HG03025 (cell line): ENCODE results near the gene CLIC1.

Experiments
- ATAC-seq: cut with Tn5 transposase; IDR thresholded peaks from one replicate; pipeline ENCODE4 v1.9.1; 2021; ENCODE audit warnings: mild to moderate bottlenecking, moderate library complexity; ENCODE audit not compliant: unreplicated experiment, low FRiP score

Gene CLIC1

DNA sequence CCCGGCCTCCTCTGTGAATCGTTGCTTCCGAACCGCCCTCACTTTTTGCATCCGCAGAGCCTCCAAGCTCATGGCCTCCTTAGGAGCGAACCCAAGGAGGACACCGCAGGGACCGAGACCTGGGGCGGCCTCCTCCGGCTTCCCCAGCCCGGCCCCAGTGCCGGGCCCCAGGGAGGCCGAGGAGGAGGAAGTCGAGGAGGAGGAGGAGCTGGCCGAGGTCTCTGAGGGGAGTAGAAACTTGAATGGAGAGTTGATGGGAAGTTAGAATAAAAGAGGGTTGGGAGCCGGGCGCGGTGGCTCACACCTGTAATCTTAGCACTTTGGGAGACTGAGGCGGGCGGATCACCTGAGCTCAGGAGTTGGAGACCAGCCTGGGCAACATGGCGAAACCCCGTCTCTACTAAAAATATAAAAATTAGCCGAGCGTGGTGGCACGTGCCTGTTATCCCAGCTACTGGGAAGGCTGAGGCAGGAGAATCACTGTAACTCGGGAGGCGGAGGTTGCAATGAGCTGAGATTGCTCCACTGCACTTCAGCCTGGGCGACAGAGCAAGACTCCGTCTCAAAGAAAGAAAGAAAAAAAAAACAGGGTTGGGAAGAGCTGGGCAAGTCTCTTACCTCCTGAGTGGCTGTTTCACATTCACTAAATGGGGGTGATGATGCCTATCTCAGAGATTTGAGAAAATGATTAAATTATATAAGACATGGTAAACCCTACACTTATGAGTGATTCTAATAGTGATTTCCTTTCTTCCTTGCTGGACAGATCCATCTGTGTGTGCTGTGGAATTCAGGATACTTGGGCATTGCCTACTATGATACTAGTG is 4.3 kb upstream of the CLIC1 start:
- no peak for ATAC-seq

DNA sequence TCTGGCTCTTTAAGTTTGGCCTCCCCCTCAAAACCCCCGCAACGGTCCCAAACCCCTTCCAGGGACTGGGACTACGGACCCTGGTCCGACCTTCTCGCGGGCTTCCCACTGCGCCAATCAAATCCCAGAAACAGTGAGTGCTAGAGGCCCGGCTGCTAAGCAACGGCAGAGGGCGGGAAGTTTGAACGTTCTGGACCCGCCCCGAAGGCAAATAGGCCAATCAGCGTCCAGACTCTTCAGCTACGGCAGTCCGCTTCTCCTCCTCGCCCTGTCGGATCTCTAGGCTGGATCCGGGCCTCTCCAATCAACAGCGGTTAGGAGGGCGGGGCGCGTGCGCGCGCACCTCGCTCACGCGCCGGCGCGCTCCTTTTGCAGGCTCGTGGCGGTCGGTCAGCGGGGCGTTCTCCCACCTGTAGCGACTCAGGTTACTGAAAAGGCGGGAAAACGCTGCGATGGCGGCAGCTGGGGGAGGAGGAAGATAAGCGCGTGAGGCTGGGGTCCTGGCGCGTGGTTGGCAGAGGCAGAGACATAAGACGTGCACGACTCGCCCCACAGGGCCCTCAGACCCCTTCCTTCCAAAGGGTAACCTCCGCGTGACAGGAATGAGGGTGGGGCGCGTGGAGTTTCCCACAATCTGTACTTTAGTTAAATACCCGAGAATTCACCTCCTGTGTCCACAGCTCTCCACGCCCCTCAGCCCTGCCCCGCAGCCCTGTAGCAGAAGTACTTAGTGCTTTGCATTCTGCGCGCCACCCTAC is 3.5 kb upstream of the CLIC1 start, which contains the start of gene MSH5:
TSS of gene MSH5 (plus strand) at position 367 of the 758 bp plus-strand sequence. CDS start 462 bp downstream, outside the sequence.
- peak; percentile 78 for ATAC-seq

DNA sequence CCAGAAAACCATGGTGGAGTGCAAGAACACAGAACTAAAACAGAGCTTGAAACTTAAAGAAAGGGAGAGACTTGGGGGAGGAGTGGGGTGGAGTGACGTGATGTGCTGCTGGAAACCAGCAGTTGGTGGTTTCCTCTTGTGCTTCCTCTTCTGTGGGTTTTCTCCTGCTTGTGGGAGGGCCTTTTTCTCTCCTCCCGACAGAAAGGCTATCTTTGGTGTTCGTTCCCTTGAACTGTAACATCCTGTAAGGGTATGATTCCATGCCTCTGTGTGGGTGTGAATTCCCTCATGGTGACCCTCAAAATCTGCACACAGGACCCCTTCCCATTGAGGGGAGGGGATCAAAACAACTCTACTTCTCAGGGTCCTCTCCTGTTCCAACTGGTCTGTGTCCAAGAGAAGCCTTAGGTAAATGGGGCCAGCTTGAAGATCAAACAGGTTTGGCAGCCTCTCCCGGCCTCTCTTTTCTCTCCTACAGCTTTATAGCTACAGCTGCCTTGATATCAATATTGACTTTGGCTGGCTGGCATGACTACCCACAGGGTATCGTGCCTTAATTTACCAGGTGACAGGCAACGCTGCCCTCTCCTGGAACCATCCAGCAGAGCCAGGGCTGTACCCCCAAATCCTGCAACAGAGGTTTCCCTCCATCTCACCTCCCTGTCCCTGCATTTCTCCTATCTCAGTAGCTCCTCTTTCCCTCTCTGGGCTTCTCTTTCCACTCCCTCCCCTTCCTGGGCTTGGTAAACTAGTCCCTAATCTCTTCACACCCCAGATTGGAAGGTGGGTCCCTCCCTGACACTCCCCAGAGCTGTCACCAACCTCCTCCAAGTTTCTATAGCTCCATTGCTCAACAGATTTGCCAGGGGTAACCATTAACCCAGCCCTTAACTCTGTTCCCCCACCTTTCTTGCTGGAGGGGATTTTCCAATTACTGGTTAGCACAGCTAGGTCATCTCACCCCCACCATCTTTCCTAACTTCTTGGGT is 2.0 kb upstream of the CLIC1 start:
- ATAC-seq = no peak

DNA sequence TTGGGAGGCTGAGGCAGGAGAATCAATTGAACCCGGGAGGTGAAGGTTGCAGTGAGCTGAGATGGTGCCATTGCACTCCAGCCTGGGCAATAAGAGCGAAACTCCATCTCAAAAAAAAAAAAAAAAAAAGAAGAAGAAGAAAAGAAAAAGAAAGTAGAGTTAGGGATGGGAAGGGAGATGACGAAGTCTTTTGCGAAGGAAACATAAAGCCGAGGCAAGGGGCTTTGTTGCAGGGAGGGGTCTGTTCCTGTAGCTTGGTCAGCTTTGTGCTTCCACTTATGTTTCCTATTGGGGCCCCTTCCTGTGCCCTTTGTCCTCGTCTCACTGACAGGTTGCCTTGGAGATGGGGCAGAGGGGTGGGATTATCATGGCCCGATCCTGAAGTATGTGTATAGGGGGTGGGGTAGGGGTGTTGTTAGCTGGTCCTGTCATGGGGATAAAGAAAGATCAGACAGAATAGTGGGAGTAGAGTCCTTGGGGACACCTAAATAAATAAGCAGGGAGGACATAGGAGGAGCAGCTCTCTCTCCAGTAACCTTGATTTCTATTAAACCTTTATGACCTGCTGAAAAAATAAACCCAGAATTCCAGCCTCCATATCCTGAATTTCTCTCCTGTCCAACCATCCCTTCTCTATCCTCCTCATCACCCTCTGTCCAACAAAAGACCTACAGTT is 1.1 kb upstream of the CLIC1 start:
- no peak for ATAC-seq

DNA sequence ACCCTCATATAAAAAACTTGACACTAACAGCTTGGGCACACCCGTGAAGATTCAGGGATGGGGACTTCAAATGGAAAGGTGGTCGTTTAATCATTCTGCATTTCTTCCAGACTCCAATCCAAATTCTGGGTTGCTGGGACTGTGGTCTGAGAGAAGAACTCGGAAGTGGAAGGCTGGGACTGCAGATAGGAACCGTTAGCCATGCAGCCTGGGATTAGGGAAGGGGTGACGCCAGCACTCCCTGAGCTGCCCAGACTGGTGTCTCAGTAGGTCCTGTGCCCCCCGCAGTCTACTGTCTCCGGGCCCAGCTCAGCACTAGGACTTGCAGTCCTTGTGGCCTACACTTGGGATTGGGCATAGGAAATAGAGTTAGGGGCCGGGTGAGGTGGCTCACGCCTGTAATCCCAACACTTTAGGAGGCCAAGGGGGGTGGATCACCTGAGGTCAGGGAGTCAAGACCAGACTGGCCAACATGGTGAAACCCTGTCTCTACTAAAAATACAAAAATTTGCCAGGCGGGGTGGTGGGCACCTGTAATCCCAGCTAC is 511 bp upstream of the CLIC1 start:
- no peak for ATAC-seq

DNA sequence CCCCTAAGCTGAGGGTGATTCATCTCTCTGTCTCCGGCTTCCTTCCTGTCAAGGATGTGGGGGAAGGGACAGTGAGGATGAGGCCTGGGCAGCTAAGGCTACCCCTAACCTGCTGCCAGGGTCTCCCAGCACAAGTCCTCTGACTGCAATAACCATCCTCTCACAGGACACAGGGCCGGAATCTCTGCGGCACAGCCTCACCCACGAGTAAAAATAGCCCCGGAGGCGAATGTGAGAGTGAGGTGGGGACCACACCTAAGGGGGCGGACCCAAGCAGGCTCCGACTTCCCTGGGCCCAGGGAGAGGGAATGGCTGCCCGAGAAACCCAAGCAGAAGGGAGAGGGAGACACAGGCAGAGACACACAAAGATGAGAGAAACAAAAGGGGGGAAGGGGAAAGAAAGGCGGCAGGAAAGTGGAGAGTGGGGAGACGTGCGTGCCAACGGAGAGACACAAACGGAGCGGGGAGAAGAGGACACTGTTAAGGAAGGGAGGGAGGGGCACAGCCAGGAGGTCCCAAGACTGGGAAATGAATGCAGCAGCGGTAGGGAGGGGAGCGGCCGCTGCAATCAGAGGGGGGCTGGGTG is 1.4 kb downstream of the CLIC1 start:
- ATAC-seq = no peak

DNA sequence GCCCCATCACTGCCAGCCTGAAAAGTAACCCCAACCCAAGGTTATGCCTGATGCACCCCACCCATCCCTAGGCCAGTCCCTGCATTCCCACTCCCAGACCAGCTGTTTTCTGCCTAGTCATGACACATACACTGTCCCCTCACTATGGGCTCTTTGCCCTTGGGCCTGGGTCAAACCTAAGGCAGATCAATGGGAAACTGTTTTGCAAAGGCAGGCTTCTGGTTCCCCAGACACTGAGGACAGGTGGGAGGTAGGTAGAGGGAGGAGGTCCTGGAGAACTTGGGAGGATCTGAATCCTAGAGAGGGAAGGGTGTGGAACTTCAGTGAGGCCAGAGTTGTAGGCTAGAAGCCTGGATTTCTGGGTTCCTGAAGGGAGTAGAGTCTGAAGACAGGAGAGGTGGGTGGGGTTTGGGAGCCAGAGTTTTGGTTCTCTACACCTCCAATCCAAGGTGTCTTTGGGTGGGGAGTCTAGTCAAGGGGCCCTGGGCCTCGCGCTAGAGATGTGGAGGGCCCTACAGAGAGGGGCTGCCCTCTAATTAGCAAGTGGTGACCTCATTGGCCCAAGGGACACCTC is 2.0 kb downstream of the CLIC1 start:
- ATAC-seq = no peak

DNA sequence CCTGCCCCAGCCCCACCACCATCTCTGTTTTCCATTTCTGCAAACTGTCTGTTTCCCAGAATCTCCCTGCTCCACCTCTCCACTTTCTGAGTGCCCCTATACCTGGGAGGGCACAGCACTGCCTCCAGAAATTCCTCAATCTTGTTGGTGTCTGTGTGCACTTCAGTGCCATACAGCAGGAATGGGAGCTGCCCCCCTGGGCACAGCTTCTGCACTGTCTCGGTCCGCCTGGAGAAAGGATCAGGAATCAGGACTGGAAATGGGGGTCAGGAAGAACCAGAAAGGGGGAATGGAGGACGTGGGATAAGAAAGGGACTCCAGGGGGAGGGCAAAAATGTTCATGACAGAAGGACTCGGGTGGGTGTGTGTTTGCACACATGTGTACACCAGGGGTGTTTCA is 2.6 kb downstream of the CLIC1 start:
- no peak for ATAC-seq

DNA sequence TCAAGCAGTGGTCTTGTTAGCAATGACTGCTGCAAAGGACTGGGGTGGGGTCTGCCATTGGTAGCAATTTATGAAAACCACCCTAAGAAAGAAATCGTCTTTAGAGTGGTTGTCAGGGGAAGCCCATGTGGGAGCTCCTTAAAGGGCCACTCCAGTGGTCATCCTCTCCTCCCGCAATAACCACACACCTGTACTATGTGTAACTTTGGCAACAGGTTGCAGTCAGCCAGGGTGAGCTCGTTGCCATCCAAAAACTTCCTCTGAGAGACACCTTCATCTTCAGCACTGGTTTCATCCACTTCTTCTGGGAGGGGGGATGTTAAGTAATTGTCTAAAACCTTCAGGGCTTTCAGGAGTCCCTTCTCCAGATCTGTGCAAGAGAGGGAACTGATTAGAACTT is 4.3 kb downstream of the CLIC1 start:
- ATAC-seq = no peak

DNA sequence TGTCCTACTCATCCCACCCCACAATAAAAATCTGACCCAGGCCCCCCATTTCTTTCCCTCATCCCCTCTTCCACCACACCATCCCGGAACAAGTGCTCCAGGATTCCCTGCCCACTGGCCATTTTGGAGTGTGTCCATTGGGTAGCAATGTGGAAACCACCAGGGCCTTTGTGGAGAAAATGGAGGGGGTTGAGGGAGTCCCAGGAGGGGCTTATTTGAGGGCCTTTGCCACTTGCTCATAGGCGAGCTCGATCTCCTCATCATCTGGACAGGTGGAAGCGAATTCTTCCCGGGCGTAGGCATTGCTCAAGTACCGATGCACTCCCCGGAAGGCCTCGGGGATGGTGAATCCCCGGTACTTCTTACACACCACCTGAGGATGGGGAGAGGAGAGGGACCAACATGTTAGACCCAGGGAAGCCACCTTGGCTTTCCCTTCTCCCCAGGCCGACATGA is 5.7 kb downstream of the CLIC1 start:
- no peak for ATAC-seq

DNA sequence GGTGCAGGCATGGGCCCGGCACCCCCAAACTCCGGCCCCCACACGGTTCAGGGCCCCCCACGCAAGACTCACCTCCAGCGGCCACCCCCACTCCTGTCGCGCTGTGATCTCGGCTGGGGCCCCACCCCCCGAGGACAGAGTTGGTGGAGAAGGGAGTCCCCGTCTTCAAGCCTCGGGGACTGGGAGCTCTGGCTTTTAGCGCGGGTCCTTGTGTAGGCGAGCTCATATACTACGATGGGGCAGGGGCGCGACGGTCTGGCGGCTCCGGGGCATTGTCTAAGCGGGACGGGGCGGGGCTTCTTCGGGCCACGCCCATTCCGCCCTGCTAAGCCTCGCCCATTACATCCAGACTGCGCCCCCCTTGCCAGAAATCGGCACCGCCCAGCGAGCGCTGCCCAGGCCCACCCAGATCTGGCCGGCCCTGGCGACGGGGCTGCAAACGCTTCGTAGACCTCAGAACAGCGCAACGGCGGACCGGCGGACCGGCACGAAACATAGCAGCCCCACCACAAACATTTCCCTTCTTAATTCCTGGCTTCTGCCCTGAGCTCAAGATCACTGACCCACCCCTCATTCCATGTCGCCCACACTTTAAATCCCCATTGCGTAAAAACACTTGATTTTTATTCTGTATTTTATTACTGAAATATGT is 6.2 kb downstream of the CLIC1 start:
- ATAC-seq = no peak

DNA sequence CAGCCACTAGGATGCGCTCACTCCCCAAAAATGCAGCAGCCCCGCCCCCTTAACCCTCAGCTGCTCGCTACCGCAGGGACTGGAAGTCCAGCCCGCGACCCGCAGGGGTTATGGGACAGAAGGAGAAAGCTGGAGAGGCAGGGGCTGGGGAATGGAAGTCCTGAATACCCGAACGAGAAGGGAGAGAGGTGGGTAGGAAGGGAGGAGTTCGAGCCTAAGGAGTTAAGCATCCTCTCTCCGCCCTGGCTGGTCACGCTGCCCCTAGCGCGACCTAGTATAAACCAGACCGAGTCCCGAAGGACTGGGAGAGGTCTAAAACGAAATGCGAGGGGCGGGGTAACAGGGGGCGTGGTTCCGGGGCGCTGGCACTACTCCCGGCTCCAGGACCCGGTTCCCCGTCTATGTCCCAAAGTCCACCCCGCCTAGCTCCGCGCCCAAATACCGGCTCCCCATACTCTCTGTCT is 6.8 kb downstream of the CLIC1 start:
- no peak for ATAC-seq

DNA sequence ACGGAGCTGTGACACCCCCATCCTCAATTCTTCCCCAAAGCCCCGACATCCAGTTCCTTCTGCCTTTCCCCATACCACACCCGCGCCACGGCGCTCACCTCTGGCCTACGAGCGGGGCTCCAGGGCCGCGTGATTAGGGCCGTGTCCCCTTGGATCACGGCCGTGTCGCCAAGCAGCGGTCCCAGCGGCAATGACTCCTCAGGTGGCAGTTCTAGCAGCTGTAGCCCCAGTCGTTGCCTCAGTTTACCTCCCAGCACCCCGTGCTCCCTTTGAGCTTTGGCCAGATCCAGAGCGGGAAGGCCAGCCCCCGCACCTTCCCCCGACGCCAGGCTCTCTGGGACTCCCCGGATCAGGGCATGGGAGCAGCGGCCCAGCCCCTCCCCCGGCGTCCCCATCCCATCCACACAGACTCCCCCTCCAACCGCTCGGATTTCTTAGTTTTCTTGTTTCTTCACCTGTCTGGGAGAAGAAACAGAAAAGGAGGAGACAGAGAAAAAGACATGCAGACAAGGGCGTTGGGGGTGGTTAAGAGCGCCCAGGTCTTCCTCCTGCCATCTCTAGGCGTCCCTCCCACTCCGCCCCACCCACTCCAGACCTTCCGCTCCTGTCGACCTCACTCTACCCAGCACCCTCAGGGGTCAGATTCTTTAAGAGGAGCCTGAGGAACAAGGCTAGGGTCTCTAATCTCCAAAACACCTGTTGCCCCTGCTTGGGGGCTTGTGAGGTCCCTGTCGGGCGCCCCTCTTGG is 7.4 kb downstream of the CLIC1 start, which contains the start of gene DDAH2:
TSS of gene DDAH2 (minus strand) at position 533 of the 748 bp plus-strand sequence. CDS start at position 395, 138 bp downstream.
- no peak for ATAC-seq

DNA sequence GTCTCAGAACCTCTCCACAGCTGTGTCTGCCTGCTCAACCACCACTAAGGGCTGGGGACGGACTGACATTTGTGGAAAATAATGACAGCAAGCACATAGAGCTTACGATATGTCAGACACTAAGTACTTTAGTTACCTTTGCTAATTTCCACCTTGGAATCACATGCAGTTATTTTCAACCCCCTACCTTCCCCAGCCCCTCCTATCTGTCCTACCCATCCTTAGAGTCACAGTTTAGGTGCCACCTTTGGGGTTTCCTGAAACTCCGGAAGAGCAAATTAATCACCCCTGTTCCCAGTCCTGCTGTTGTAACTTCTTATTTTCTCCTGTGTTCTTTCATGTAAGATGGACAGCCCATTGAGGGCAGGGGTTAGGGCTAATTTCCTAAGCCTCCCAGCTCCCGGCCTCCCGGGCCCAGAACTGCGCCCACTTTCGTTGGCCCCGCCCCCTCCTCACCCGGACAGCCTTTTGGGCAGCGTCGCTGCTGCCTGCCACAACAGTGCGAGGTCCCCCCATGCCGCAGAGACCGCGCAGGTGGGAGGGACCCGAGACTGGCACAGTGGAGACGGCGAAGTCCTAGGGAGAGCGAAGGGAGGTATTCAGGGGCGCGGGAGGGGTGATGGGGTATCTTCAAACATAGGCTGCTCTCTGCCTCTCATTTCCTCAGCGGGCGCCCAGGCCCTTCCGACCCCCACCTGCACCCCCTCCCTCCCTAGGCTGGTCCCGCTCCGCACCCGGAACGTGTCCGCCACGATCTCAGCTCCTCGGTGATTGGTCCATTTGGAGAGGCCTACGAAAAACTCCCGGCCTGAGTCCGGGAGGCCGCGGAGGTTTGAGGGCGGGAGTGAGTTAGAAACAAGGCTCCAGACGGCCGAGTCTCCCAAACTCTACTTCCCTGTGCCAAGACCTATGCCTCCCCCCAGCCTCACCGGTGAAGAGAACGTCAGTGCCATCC is 8.3 kb downstream of the CLIC1 start:
- ATAC-seq = no peak

DNA sequence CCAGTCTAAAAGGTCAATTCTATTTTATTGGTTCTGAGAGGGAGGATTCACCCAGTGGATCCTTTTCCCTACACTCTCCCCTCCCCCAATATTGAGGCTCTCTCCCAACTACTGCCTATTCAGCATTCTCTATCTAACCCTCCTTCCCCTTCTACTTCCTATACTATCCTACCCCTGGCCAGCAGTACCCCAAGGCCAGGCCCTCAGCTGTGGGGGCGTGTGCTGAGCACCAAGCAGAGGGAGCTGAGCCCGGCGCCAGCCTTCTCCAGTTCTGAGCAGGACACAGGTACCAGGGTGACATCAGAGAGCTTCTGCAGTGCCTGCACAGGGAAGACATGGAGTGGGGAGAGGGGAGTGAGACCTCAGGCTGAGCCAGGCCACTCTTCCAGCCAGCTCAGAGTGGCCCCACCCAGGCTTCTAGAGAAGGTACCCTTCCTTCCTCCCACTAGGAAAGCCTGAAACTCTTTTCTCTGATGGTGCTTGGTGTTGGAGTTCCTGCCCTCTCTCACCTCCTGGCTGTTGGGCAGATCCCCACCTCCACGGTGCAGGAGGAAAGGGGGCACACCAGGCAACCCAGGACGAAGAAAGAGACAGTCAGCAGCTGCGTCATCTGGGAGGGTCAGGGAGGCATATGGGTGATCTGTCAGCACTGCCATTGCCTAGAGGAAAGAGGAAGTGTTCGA is 9.2 kb downstream of the CLIC1 start:
- ATAC-seq = no peak
